Vagina (tissue), 2 donors: ENCODE results near the gene CYP26A1.

Experiments used
- POLR2A ChIP-seq, 2 donors: fragments of 450-650 bp; IDR thresholded peaks; one replicate each; pipeline ENCODE4 v1.6.1; 2017; ENCODE audit warnings: antibody characterized with exemption in 2 of 2, mild to moderate bottlenecking in 2 of 2, moderate library complexity in 2 of 2
- TF ChIP-seq, protein P1 (sequence below), 3 experiments: fragments of 450-650 bp in 2 of 3; fragments of 200-600 bp in 1 of 3; sonication (generic) in 1 of 3; IDR thresholded peaks; one replicate each; pipeline ENCODE4 v1.5.1; 2017 to 2019; ENCODE audit warnings: antibody characterized with exemption in 3 of 3, mild to moderate bottlenecking in 2 of 3, moderate library complexity in 2 of 3

DNA sequence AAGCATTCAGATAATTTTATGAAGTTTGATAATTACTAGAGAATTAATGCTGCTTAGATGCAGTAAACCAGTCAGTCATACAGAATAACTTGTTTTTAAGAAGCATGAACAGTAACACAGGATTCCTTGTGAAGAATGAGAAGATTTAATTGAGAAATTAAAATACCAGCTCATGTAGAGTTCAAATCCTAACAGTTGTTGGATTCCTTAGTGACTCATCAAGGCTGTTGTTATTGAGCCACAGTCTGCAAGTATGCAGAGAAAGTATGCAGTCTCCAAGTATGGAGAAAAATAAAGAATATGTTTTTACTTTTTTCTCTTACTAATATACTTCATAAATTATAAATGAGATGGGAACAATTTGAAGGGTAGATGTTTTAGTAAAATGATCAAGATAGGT lies 43.3 kb upstream of the CYP26A1 start:
- TF ChIP-seq, protein P1, sequence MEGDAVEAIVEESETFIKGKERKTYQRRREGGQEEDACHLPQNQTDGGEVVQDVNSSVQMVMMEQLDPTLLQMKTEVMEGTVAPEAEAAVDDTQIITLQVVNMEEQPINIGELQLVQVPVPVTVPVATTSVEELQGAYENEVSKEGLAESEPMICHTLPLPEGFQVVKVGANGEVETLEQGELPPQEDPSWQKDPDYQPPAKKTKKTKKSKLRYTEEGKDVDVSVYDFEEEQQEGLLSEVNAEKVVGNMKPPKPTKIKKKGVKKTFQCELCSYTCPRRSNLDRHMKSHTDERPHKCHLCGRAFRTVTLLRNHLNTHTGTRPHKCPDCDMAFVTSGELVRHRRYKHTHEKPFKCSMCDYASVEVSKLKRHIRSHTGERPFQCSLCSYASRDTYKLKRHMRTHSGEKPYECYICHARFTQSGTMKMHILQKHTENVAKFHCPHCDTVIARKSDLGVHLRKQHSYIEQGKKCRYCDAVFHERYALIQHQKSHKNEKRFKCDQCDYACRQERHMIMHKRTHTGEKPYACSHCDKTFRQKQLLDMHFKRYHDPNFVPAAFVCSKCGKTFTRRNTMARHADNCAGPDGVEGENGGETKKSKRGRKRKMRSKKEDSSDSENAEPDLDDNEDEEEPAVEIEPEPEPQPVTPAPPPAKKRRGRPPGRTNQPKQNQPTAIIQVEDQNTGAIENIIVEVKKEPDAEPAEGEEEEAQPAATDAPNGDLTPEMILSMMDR (IDR thresholded peaks at IDR 0.05) = no peak
- no peak for TF ChIP-seq POLR2A (IDR thresholded peaks at IDR 0.05)
